ENCODE data around the gene CLSTN3. TPM values are rescaled to one million over a fixed set of nuclear protein-coding genes. Genes with fewer than 3 reads are reported as not detected.

CLSTN3 gene
- polyA plus RNA-seq, 2 of the 4 experiments (the other 2 are of a cell fraction) = 17.4 to 24.9 TPM

- H3K27ac ChIP-seq = peak overlapping the region; percentile 96 to 97
- no peak for FAIRE-seq
These were observed 20.6 kb upstream of the CLSTN3 start for GRCh38 chr12:7109572-7109920.

More at GRCh38 chr12:7109572-7109920, 20.6 kb upstream of the CLSTN3 start:
- no peak for DNase-seq (ENCODE audit: low read depth in 1 of 2, low spot score in 1 of 2)
- Histone ChIP-seq H3K4me3 (peak overlapping the region; percentile 55), H3K4me2 (peak overlapping the region; percentile 94), H3K9me3 (peaks cover 17% of the 10 kb centered on the region), H3K4me1 (peaks cover 30% of the 10 kb centered on the region)
- CTCF ChIA-PET = interaction anchor here (0.6 to 8.4 kb wide), 32 partner anchors 10 to 291 kb away, joined by 3 to 309 read pairs (median 4); partner anchors contain the start of genes C12orf57, C1R, C1S and EMG1
- POLR2A ChIA-PET = interaction anchor here (1.0 to 4.0 kb wide), 5 partner anchors 10 to 165 kb away, joined by 3 to 30 read pairs (median 16); partner anchors contain the start of genes C12orf57, C1S and RNU7-1
- ATAC-seq = no peak
- WGBS (ENCODE audit: missing lambda C conversion rate) = 40% methylated on average over 5 of the region's 5 CpGs
- no peak for TF ChIP-seq FOSB (CRISPR knock-in tag; IDR thresholded peaks at IDR 0.05)
- no peak for TF ChIP-seq CBX8 (IDR thresholded peaks at IDR 0.05)
- TF ChIP-seq RFX5 (IDR thresholded peaks at IDR 0.05) = no peak
- TF ChIP-seq BHLHE40 (IDR thresholded peaks at IDR 0.05; ENCODE audit: low read depth, low read length) = no peak
- no peak for TF ChIP-seq PHF8 (IDR thresholded peaks at IDR 0.05; ENCODE audit: borderline replicate concordance, low read depth)
- TF ChIP-seq MAX (IDR thresholded peaks at IDR 0.05) = no peak
- no peak for TF ChIP-seq KDM1A (IDR thresholded peaks at IDR 0.05; ENCODE audit: low read depth)
- no peak for TF ChIP-seq REST (IDR thresholded peaks at IDR 0.05)
- TF ChIP-seq KDM5A (IDR thresholded peaks at IDR 0.05) = no peak
- no peak for TF ChIP-seq HOXB13 (CRISPR knock-in tag; IDR thresholded peaks at IDR 0.05; ENCODE audit: low read depth)
- TF ChIP-seq EHMT2 (IDR thresholded peaks at IDR 0.05; ENCODE audit: low read depth) = no peak
- no peak for TF ChIP-seq E2F6 (IDR thresholded peaks at IDR 0.05; ENCODE audit: borderline replicate concordance, low read depth)
- TF ChIP-seq USF2 (IDR thresholded peaks at IDR 0.05) = no peak
- no peak for TF ChIP-seq BCL3 (IDR thresholded peaks at IDR 0.05)
- no peak for TF ChIP-seq ATOH8 (CRISPR knock-in tag; IDR thresholded peaks at IDR 0.05; ENCODE audit: low read depth)
- no peak for TF ChIP-seq NR3C1 (IDR thresholded peaks at IDR 0.05)
- TF ChIP-seq RNF2 (IDR thresholded peaks at IDR 0.05; ENCODE audit: borderline replicate concordance, low read depth) = no peak
